GM18909 (cell line): Measurements from ENCODE around the gene SLC2A9.

Experiments used
- ATAC-seq: cut with Tn5 transposase; IDR thresholded peaks from one replicate; pipeline ENCODE4 v1.9.1; 2021; ENCODE audit warnings: mild to moderate bottlenecking; ENCODE audit not compliant: unreplicated experiment, poor library complexity

The SLC2A9 gene

GRCh38 chr4:9936129-9936644, 85.1 kb downstream of the SLC2A9 start:
- ATAC-seq: no peak

- ATAC-seq: no peak
Measured at GRCh38 chr4:9933956-9934355, 87.3 kb downstream of the SLC2A9 start.

GRCh38 chr4:9933184-9933583, 88.1 kb downstream of the SLC2A9 start:
- ATAC-seq: no peak

DNA sequence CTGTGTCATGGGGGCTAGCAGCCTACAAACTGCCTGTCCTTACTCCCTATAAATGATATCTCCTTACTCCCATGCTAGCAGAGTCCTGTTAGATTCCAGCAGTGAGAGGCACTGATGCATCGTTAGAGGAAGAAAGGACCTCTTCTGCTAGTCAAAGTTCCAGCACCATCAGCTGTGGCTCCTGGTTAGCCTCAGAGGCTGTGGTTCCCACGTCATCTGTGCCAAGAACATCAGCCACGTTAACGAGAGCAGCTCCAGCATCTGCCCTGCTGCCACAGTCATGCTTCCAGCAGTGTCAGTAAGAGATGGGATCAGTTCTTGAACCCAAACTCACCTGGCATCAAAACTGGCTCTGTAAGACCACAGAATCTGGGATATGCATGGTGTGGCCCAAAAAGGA, 88.5 kb downstream of the SLC2A9 start:
- no peak for ATAC-seq

- ATAC-seq: no peak
Measured at GRCh38 chr4:9931146-9931545, 90.2 kb downstream of the SLC2A9 start.

DNA sequence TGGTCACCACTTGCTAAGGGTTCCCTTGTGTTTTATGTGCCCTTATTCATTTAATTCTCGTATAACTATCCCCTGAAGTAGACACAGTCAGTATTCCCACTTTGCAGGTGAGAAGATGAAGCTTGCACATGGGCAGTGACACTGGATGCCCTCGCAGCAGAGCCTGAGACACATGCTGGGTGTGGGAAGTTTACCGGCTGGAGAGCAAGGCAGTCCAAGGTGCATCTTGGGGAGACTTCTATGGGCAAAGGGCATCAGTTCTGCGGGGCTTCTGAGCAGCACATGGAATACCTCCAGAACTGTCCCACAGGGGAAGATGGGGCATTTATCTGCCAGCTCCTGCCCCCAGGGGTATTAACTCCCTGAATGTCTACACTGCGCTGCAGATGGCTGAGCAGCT, 92.2 kb downstream of the SLC2A9 start:
- no peak for ATAC-seq

GRCh38 chr4:9927341-9928007, 93.8 kb downstream of the SLC2A9 start:
- ATAC-seq: no peak

DNA sequence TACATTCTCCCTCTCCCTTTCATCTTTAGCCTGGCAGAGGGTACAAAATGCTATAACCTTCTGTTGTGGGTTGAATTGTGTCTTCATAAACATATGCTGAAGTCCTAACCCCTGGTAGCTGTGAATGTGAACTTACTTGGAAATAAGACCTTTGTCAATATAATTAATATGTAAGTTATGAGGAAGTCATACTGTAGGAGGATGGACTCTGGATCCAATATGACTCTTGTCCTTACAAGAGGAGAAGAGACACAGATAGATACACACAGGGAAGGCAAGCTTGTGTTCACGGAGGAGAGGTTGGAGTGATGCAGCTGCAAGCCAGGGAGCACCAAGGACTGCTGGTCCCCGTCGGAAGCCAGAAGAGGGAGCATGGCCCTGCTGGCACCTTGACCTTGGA, 94.7 kb downstream of the SLC2A9 start:
- no peak for ATAC-seq

GRCh38 chr4:9925750-9926439, 95.4 kb downstream of the SLC2A9 start:
- ATAC-seq: no peak

GRCh38 chr4:9924750-9925149, 96.5 kb downstream of the SLC2A9 start:
- no peak for ATAC-seq

DNA sequence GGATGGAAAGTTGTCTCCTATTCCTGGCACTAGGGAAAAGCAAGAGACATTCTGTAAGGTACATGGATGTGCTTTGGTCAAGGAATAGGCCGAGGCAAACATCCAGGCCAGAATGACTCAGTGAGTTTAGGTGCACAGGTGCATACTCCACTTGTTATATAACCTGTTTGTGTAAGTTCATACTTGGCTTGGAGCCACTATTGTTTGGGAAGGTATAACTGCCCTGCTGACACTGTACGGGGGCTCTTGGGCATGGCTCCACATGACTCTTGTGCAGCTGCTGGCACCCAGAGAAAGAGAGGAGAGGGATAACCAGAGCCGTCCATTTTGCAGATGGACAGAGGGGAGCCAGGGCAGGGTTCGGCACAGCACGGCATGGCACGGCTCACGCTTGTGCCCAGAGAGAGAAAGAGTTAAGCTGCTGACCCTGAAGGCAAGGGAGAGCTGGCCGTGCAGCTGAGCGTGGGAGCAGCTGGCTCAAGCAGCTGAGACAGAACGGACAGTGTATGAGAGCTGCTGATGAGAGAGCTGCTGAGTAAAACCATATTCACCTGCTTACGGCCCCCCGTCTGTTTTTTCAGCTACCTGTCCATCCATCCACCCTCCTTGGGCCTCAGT, 98.0 kb downstream of the SLC2A9 start:
- ATAC-seq: no peak

DNA sequence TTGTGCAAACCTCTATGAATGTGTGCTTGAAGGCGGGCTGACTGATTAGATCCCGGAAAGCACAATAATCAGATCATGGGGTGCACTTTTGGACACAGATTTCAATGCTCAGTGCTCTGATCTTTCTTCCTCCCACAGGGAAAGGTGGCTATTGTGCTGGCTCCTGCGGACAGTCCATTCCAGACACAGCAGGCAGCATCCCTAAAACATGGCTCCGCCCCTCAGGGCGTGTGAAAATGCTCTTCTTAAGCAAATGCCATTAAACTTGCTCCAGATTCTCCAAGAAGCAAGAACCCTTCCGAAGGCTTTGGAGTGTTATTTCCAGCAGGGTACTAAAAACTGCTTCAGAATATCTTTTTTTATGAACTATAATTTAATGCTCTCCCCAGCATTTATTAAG, 100.0 kb downstream of the SLC2A9 start:
- ATAC-seq: no peak

DNA sequence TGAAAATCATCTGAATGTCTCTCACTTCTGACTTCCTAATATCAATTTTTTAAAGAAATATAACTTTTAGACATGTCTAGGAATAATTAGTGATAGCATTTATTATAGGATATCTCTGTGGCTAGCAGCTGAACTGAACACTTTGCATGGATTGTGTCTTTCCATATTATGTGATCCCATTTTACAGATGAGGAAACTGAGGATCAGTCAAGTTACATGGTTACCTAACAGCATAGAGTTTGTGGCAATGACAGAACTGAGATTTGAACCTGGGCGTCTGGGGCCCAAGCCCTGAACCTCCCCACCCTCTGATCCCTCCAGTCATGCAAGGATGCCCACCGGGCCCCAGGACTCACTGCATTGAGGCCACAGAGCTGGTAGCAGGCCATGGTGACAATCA, 101.3 kb downstream of the SLC2A9 start:
- ATAC-seq: no peak

DNA sequence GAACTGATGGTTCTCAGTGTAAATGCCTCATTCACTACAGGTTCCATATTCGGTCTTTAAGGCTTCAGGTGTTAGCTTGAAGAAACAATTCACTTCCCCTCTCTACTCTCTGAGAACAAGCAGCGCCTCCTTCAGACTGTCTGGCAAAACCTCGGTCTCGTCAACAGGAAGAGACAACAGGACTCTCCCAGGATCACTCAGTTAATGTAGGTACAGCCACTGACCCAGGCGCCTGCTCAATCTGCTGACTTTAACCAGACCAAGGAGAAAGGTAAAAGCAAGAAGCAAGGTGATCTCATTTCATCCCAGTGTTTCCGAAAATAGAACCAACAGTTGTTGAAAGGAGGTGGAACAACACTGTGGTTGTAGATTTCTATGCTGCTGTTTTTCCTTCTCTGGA, 102.2 kb downstream of the SLC2A9 start:
- ATAC-seq: no peak

GRCh38 chr4:9918484-9918883, 102.8 kb downstream of the SLC2A9 start:
- no peak for ATAC-seq

DNA sequence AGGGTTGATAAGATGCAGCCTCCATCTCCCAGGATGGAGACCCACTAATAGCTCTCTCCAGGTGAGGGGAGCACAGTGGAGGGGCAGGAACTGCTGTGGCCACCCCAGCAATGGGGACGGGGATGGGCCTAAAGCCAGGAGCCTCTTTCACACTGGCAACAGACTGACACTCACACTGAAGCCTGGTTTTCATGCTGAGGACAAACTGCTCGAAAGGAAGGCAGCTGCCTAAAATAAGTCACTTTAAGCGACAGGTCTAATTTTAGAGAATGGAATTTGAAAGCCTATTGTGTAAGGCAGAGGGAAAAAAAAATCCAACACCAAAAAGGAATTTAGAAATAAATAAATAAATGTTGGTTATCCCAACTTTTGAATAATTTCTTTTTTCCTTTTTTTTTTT, 104.4 kb downstream of the SLC2A9 start:
- ATAC-seq: no peak

DNA sequence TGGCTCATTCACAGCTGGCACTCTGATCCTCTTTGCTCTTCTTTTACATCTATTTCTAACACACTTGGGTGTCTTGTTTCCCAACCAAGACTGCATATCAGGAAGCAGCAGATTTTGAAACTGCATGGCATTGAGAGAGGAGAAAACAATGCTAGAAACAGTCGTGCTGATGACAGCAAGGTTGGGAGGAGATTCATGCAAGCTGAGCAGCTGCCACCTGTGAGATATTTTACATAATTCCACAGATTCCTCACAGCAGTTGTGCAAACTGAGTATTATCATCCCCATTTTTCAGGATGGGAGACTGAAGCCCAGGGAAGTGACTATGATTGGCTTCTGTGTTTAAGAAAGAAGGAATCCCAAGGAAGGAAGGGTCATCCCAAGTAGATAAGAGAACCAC, 105.0 kb downstream of the SLC2A9 start:
- ATAC-seq: no peak

DNA sequence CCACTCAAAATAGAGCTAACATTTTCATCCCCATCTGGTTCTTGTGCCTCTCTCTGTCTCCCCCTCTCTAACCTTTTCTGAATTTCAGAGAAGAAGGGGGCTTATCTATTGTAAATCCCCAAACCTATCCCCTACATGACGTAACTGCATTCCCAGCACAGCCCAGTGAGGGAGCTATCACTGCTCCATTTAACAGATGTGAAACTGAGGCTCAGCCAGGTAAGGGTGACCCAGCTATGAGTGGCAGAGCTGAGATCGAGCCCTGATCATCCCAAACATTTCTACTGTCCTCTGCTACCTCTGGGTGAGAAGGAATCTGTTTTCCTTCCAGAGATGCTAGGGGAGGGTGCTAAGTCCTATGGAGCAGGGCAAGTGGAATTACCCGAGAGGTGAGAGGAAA, 107.5 kb downstream of the SLC2A9 start:
- ATAC-seq: no peak

- ATAC-seq: no peak
Measured at GRCh38 chr4:9906996-9907395, 114.3 kb downstream of the SLC2A9 start.

DNA sequence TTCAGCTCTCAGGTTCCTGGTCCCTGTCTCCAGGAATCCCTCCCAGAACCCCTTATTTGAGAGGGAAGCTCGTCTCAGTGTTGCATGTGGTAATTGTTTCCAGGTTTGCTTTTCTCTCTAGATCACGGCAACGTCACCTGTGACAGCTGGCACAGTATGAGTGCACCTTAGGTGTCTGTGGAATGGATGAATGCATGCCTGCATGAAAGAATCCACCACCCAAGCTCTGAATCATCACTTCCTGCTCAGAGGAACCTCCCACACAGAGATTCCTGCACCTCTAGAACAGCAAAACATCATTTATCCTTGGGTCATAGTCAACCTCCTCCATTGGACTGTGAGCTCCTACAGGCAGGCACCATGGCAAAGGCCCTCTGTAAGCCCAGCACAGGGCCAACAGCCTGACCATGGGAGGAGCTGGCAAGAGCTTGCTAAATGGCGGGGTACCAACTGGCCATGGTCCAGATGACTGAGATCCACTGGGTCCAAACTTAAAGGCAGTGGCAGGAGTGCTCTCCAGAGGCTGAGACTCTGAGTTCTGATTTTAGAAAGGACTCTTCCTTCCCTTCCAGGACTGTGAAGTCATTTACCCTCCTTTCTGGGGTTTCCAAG, 116.2 kb downstream of the SLC2A9 start:
- no peak for ATAC-seq

DNA sequence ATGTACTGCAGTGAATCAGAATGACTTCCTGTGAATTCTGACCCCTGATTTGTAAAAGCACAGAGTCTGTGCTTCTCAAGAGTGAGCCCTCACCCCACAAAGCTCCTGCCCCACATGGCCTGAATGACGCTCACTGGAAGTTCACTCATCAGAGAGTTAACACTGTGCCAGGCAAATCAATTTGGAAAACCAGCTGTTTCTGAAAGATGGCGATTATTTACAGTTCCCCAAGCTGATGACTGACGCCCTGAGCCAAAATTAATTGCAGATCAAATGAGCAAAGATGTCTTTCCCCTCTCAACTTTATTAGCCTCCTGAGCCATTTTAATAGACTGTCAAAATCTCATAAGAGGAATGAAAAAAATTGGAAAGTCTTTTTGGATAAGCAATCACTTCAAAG, 118.0 kb downstream of the SLC2A9 start:
- no peak for ATAC-seq
